Limb (tissue), 2 donors: Measurements from ENCODE around the gene ZNF600.
"Not testable (repeated sequence)": the region's sequence is repeated elsewhere in the genome, so short reads cannot be mapped to it uniquely, and the experiment has no call there.

ENCODE experiments used
- DNase-seq, 2 donors: peaks; one replicate each; pipeline ENCODE4 v3.0.0-alpha.2; 2016; ENCODE audit errors: extremely low spot score in 2 of 2

Gene ZNF600

DNA sequence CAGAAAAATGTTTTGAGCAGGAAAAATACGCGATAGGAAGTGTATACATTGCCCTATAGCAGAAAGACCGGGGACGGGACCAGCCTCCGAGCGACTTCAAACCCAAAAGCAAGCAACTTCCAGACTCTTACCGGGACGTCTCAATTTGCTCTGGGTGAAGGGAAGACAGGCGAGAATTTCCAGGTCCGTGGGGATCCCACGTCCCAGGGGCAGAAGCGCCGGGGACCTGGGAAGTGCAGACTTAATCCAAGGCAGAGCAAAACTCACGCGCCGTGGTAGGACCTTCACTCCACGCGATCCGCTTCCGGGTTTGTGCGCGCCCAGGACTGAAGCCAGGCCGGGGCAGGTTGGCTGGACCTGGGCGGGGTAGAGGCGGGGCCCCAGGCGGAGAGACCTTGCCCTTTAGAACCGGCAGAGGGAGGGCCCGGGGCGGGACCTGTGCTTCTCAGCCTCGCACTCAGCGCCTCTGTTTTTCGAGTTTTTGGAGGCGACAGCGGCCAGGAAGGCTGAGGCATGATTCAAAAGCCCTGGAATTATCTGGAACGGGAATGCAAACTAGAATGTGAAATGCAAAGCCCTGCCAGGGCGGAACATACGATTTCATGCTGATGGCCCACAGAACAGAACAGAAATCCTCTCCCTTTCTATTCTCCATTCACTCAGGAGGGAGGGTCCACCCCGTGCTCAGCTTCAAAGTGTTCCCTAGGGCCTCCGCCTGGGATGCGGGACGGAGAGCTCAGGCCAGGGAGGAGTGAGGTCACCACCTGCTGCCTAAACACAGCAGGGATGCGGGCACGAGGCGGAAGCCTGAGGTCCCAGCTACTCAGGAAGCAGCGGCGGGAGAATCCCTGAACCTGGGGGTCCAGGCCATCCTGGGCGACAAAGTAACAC, at the start of gene ZNF600:
TSS of gene ZNF600 (minus strand) at position 328 of the 891 bp plus-strand sequence. CDS start 7,903 bp downstream, outside the sequence.
- peak; percentile 44 to 54 for DNase-seq

- not testable (repeated sequence) for DNase-seq
These were observed 47.7 kb upstream of the ZNF600 start for GRCh38 chr19:52834289-52834688.

GRCh38 chr19:52833541-52833940, 47.0 kb upstream of the ZNF600 start:
- DNase-seq: not testable (repeated sequence)

- DNase-seq: not testable (repeated sequence)
These were observed 43.3 kb upstream of the ZNF600 start for GRCh38 chr19:52829866-52830265.

- DNase-seq: no peak
These were observed 39.2 kb upstream of the ZNF600 start for GRCh38 chr19:52825765-52826164.

GRCh38 chr19:52823676-52824075, 37.1 kb upstream of the ZNF600 start:
- DNase-seq: no peak

- peak; percentile 38 to 69 for DNase-seq
These were observed 34.8 kb upstream of the ZNF600 start, which contains the start of gene ZNF28 for GRCh38 chr19:52821204-52821960. Gene ZNF28, minus strand, starts transcription at chr19:52821633. Its CDS starts 3,675 bp downstream, at chr19:52817958.

DNA sequence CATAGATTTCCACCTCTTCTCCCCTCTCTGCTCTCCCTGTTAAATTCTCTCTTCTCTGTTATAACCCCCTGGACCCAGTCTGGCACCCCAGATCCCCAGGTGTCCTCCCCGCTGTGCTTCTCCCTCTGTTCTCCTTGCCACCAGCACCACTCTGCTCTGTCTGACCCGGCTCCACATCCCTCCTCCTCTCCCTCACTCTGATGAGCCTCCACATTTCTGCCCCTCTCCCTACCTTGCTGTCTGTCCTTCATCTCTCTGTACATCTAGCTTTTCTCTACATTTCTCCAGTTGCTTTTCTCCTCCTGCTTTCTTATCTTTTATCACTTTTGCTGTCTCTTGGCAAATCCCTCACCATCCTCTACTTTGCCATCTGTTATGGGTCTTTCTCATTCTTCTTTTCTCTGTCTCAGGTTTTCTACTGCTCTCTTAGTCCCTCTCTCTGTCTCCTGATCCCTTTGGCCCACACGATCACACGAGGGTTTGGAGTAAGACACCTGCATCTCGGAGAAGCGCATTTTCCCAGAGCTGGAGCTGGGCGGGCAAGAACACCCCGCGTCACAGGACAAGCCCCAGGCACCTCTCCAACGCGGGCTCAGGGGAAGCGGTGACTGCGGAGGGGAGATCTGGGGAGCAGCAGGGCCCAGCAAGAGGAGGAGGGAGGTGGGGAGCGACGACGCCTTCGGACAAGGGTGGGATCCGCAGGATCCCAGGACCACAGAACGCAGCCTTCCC, 34.0 kb upstream of the ZNF600 start:
- DNase-seq: peak in 1 of 2 donors; percentile 38

DNA sequence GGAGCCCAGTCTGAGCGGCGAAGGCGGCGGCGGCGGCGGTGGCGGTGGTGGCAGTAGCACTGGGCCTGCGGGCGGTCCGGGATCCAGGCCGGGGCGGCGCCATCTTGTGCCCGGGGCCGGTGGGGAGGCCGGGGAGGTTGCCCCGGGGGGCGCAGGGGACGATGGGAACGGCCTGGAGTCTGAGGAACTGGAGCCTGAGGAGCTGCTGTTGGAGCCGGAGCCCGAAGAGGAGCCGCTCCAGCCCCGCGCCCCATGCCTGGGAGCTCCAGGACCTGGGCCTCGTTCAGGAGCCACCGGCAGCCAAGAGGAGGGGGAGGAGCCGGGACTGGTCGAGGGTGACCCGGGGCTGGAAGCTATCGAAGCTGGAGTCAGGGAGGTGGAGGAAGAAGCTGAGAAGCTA, 23.2 kb upstream of the ZNF600 start:
- DNase-seq: no peak

GRCh38 chr19:52799950-52800640, 13.5 kb upstream of the ZNF600 start:
- not testable (repeated sequence) for DNase-seq

DNA sequence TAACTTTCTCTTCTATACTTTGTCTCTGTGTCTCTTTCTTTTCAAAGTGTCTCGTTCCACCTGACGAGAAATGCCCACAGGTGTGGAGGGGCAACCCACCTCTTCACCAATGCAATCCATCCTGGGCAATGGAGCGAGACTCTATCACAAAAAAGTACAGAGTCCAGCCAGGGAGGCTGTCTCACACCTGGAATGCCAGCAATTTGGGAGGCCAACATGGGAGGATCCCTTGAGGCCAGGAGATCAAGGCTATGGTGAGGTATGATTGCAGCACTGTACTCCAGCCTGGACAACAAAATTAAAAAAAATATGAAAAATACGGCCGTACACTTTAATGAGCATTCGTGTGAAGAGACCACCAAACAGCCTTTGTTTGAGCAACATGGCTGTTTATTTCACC, 2.8 kb upstream of the ZNF600 start:
- DNase-seq: no peak

GRCh38 chr19:52786078-52786463, 520 bp downstream of the ZNF600 start:
- no peak for DNase-seq

DNA sequence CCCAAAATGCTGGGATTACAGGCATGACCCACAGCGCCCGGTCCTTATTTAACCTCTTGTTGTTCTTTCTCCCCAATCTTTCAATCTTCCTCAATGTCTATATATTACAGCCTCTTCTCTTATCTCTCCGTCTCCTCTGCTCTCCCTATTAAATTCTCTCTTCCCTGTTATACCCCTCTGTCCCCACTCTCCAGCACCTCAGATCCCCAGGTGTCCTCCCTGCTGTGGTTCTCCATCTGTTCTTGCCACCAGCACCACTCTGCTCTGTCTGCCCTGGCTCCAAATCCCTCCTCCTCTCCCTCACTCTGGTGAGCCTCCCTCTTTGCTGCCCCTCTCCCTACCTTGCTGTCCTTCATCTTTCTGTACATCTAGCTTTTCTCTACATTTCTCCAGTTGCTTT, 1.1 kb downstream of the ZNF600 start:
- DNase-seq: no peak

GRCh38 chr19:52782864-52783263, 3.7 kb downstream of the ZNF600 start:
- not testable (repeated sequence) for DNase-seq

- no peak for DNase-seq
These were observed 7.8 kb downstream of the ZNF600 start for GRCh38 chr19:52778811-52779210.

GRCh38 chr19:52756447-52756846, 30.1 kb downstream of the ZNF600 start:
- DNase-seq: not testable (repeated sequence)

DNA sequence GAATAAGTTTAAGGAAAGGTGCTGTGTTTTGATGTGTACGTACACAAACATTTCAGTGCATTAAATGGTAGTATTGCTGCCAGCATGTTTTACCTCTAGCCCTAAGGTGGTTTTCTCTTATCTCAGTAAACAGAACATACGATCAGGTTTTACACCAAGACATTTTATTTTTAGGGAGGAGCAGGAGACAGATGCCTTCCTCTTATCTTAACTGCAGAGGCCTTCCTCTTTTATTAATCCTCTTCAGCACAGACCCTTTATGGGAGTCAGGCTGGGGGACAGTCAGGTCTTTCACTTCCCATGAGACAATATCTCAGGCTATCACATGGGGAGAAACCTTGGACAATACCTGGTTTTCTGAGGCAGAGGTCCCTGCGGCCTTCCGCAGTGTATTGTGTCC, 36.8 kb downstream of the ZNF600 start:
- no peak for DNase-seq

DNA sequence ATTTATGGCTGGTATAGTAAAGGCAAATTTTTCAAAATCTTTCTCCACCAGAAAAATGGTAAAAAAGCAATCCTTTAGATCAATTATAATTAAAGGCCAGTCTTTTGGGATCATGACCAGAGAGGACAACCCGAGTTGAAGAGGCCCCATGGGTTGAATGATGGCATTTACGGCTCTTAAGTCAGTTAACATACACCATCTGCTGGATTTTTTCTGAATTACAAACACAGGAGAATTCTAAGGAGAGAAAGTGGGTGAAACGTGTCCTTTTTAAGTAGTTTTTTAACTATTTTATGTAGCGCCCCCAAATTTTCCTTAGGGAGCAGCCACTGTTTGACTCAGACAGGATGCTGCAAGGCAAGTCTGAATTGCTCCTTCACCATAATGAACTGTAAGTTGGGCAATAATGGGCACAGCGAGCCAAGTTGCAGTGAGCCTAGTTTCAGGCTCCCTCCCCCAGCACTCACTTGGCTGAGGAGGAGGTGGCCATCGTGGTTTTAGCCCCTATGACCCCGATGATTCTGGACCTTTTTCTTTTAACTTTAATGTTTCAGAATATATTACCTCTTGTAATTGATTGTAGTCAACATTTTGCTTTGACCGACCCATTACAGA, 38.1 kb downstream of the ZNF600 start:
- DNase-seq: peak in 1 of 2 donors; percentile 47

DNA sequence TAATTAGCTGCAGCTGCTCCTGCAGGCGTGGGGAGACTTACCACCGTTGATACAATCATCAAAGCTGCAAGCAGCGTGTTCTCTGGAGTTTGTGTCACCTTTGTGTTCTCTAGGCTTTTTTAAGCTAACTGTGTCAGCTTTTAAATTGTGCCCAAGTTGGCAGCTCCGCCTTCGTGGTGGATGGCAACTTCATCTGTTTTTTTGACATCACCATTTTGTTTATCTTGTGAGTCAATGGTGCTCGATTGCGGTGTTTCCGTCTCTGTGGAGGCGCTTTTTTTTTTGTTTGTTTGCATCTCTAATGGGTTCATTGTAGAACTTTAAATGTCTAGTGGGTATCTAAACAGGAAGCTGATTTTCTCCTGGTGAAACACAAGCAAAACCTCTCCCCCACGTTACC, 40.7 kb downstream of the ZNF600 start:
- not testable (repeated sequence) for DNase-seq

DNA sequence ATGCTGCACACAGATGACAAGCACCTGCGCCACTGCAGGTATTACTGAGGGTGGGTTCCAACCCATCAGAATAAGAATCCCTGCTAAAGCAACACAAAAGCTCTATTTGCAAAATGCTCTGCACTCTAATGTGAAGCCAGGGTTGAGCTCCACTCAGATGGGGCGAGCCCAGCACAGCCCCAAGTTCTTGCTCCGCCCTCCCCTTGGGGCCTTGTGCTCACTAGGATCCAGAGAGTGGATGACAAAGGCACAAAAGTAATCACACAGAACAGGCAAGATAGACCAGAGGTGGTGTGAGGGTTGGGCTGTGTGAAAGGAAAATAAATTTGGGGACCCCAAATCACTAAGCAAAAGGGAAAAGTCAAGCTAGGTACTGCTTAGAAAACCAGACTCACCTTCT, 43.5 kb downstream of the ZNF600 start:
- DNase-seq: no peak

GRCh38 chr19:52742516-52742915, 44.1 kb downstream of the ZNF600 start:
- no peak for DNase-seq
